ENCODE results near the gene SLC22A12.

- no peak for TF ChIP-seq POLR2A (IDR thresholded peaks at IDR 0.05)
- no peak for TF ChIP-seq CTCF (IDR thresholded peaks at IDR 0.05)
Measured at GRCh38 chr11:64632237-64632636, 41.2 kb downstream of the SLC22A12 start.
